Cardiac septum (tissue), 1 donor: ENCODE measurements around the gene MPIG6B. TPM values are rescaled to one million over a fixed set of nuclear protein-coding genes. Genes with fewer than 3 reads are reported as not detected.

ENCODE experiments used
- DNase-seq: peaks from one replicate; pipeline ENCODE4 v3.0.0-alpha.2; 2020; ENCODE audit warnings: low spot score
- intact Hi-C: fragments of 100-400 bp; cut with DNase I; formaldehyde crosslinking; loops from one replicate; pipeline ENCODE4 v1.14.0; 2022
- total RNA-seq: library from RNA; stranded (reverse); fragmentation: NEBNext Ultra II Directional; extraction: Animal tissue kit (Norgen Biotek cat#: 25700); gene quantifications from one replicate; pipeline ENCODE4 v1.2.1, GENCODE V29; 2021
- donor health status: DM: no; HTN: no; CAD: no.

The MPIG6B gene
- total RNA-seq, 1 donor from 2014 or later, result 0.24 TPM

- intact Hi-C loops, result no loop called here
Measured at GRCh38 chr6:31717499-31718222, 5.5 kb upstream of the MPIG6B start.

DNA sequence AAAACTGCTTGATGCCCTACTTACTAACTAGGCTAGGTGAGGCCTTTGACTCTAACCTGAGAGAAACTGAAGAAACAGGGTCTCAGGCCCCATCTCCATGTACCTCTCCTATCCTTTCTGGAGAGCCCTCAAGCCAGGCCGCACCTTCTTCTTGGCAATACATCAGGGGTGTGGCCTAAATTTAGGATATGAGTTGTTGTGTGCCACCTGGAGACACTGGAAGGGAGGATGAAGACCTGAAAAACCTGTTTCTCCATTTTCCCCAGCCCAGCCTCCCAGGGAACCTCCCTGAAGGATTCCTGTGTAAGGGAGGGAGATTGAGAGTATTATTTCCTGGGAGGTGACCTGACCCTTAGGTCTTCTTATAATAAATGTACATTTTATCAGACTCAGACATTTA lies 4.9 kb upstream of the MPIG6B start:
- intact Hi-C loops, result no loop called here
- no peak for DNase-seq

More at GRCh38 chr6:31717499-31718222, 5.5 kb upstream of the MPIG6B start:
- DNase-seq, result no peak

GRCh38 chr6:31719001-31719400 lies 4.2 kb upstream of the MPIG6B start:
- intact Hi-C loops, result no loop called here
- no peak for DNase-seq

DNA sequence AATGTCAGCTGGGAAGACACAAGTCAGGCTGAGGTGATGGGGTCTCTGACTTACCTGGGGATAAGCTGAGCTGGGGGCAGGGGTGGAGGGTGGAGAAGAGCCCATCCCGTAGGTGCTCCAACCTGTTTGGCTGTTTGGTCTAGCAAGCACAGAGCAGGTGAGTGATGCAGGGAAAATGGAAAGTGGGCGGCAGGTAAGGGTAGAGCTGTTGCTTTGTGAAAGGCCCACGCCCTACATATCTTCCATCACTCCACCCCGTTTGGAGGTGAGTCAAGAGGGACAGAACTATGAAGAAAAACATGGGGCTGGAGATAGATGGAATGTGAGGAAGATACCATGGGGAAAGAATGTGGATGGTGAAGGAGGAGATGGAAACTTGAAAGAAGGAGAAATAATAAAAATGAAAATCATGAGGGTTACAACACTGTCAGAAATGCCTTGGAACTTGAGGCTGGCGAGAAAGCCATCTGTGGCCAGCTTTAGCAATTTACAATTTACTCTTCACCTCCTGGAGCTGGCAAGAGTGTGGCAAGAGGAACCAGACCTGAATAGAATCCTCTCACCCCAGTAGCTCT lies 2.9 kb upstream of the MPIG6B start:
- intact Hi-C loops, result no loop called here
- DNase-seq, result no peak

- intact Hi-C loops, result no loop called here
- DNase-seq, result no peak
Measured at GRCh38 chr6:31721351-31722020, 1.7 kb upstream of the MPIG6B start, which contains the start of gene LY6G6C. Gene LY6G6C, minus strand, starts transcription at chr6:31721746. Its CDS starts 67 bp downstream, at chr6:31721679.

DNA sequence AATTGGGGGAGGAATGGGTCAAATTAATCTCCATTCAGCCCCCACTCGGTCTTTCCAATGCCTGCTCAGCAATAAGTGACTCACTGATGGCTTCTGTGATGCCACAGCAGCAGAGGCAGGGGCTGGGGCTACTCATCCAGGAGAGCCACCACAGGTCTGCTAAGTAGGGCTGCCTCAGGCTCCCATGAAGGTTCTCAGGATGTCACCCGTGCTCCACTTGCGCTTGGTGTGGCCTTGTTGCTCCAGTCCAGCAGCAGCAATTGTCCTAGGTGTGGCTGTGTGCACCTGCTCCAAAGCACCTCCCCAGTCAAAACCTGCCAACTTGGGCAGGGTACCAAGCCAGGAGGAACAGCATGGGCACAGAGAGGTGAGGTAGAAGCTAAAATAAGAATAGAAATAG lies 1.0 kb upstream of the MPIG6B start:
- DNase-seq, result no peak
- intact Hi-C loops, result no loop called here

DNA sequence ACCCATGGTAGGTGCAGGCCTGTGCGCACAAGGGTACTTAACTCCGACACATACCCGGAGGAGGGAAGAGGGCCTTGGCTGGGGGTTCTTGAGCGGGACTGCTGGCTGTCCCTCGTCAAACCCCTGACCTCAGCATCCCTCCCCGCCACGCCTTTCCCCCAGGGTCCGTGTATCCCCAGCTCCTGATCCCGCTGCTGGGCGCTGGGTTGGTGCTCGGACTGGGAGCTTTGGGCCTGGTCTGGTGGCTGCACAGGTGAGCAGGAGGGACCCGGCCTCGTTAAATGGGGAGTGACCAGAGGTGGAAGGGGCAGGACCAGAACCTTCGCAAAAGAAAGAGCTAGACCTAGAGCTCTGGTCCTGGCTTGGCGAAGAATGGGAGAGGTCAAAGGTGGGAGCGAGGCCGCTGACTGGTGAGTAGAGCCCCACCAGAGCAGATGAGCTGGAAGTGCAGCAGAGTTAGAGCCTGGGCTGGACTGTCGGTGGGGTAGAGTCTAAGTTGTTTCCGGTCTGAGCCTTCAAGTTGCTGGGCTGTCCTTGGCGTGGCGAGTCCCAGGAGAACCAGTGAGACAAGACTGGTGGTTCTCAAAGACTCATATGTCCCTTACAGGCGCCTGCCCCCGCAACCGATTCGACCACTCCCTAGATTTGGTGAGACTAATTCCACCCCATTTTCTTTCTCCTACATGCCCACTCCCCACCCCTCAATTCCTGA lies 963 bp downstream of the MPIG6B start:
- intact Hi-C loops, result no loop called here
- DNase-seq, result no peak

DNA sequence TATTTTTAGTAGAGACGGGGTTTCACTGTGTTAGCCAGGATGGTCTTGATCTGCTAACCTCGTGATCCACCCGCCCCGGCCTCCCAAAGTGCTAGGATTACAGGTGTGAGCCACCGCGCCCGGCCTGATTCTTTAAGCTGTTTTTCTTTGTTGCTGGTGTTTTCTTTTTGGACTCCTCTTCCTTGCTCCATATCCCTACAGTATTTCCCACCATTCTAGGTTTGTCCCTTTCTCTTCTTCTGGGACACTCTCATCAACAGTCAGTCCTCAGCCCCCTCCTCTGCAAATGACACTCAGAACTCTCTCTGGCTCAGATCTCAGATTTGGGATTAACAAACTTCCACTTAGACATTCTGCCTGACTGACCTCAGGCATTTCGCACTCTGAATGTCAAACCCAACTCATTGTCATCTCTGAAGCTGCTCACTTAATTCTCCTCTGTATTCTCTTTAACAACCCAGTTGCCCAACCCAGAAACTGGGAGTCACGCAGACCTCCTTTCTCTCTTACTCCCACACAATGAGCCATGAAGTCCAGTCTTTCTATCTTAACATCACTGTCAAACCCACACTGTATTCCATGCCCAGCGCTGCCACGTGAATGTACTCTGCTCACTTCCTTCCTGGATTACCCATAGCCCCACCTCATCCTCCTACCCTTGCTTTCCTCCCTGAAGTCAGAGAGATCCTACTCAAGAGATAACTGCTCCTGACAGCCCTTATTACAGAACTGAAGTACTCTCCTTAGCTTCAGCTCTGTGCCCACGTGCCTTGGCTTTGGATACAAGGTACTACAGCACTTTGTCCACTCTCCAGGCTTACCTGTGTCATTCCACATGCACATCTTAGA lies 2.6 kb downstream of the MPIG6B start:
- DNase-seq, result no peak
- intact Hi-C loops, result loop anchor here (5.0 kb wide), 1 partner anchor 37 kb away; the partner anchor contains the start of gene SAPCD1

GRCh38 chr6:31727034-31727716 lies 4.0 kb downstream of the MPIG6B start:
- intact Hi-C loops, result loop anchor here (5.0 kb wide), 1 partner anchor 35 kb away; the partner anchor contains the start of gene SAPCD1
- DNase-seq, result no peak

DNA sequence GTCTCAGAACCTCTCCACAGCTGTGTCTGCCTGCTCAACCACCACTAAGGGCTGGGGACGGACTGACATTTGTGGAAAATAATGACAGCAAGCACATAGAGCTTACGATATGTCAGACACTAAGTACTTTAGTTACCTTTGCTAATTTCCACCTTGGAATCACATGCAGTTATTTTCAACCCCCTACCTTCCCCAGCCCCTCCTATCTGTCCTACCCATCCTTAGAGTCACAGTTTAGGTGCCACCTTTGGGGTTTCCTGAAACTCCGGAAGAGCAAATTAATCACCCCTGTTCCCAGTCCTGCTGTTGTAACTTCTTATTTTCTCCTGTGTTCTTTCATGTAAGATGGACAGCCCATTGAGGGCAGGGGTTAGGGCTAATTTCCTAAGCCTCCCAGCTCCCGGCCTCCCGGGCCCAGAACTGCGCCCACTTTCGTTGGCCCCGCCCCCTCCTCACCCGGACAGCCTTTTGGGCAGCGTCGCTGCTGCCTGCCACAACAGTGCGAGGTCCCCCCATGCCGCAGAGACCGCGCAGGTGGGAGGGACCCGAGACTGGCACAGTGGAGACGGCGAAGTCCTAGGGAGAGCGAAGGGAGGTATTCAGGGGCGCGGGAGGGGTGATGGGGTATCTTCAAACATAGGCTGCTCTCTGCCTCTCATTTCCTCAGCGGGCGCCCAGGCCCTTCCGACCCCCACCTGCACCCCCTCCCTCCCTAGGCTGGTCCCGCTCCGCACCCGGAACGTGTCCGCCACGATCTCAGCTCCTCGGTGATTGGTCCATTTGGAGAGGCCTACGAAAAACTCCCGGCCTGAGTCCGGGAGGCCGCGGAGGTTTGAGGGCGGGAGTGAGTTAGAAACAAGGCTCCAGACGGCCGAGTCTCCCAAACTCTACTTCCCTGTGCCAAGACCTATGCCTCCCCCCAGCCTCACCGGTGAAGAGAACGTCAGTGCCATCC lies 4.8 kb downstream of the MPIG6B start:
- intact Hi-C loops, result loop anchor here (2.0 to 5.0 kb wide), 3 partner anchors 25 to 107 kb away; partner anchors contain the start of genes ABHD16A and SAPCD1

DNA sequence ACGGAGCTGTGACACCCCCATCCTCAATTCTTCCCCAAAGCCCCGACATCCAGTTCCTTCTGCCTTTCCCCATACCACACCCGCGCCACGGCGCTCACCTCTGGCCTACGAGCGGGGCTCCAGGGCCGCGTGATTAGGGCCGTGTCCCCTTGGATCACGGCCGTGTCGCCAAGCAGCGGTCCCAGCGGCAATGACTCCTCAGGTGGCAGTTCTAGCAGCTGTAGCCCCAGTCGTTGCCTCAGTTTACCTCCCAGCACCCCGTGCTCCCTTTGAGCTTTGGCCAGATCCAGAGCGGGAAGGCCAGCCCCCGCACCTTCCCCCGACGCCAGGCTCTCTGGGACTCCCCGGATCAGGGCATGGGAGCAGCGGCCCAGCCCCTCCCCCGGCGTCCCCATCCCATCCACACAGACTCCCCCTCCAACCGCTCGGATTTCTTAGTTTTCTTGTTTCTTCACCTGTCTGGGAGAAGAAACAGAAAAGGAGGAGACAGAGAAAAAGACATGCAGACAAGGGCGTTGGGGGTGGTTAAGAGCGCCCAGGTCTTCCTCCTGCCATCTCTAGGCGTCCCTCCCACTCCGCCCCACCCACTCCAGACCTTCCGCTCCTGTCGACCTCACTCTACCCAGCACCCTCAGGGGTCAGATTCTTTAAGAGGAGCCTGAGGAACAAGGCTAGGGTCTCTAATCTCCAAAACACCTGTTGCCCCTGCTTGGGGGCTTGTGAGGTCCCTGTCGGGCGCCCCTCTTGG lies 5.8 kb downstream of the MPIG6B start, which contains the start of gene DDAH2:
Gene DDAH2 (minus strand): TSS at position 533 of the 748 bp plus-strand sequence. CDS start 138 bp downstream, at position 395.
- DNase-seq, result no peak
- intact Hi-C loops, result loop anchor here (2.0 to 5.0 kb wide), 3 partner anchors 26 to 106 kb away; partner anchors contain the start of genes ABHD16A and SAPCD1

More for the DNA sequence above, 4.8 kb downstream of the MPIG6B start:
- DNase-seq, result no peak

DNA sequence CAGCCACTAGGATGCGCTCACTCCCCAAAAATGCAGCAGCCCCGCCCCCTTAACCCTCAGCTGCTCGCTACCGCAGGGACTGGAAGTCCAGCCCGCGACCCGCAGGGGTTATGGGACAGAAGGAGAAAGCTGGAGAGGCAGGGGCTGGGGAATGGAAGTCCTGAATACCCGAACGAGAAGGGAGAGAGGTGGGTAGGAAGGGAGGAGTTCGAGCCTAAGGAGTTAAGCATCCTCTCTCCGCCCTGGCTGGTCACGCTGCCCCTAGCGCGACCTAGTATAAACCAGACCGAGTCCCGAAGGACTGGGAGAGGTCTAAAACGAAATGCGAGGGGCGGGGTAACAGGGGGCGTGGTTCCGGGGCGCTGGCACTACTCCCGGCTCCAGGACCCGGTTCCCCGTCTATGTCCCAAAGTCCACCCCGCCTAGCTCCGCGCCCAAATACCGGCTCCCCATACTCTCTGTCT lies 6.4 kb downstream of the MPIG6B start:
- intact Hi-C loops, result loop anchor here (2.0 to 5.0 kb wide), 3 partner anchors 27 to 105 kb away; partner anchors contain the start of genes ABHD16A and SAPCD1
- peak; percentile 96 for DNase-seq

GRCh38 chr6:31729979-31730630 lies 6.9 kb downstream of the MPIG6B start:
- peak; percentile 95 for DNase-seq
- intact Hi-C loops, result loop anchor here (2.0 to 5.0 kb wide), 3 partner anchors 27 to 105 kb away; partner anchors contain the start of genes ABHD16A and SAPCD1

GRCh38 chr6:31730631-31731086 lies 7.5 kb downstream of the MPIG6B start:
- no peak for DNase-seq
- intact Hi-C loops, result no loop called here

GRCh38 chr6:31732029-31732428 lies 8.9 kb downstream of the MPIG6B start:
- DNase-seq, result no peak
- intact Hi-C loops, result no loop called here
